Measurements from ENCODE around the gene EVI5L.

EVI5L gene

GRCh38 chr19:7898967-7899366 lies 68.9 kb downstream of the EVI5L start:
- no peak for DNase-seq (ENCODE audit: low read depth)

- no peak for DNase-seq (ENCODE audit: low read depth)
Observed at GRCh38 chr19:7899751-7900378, 69.8 kb downstream of the EVI5L start.

DNA sequence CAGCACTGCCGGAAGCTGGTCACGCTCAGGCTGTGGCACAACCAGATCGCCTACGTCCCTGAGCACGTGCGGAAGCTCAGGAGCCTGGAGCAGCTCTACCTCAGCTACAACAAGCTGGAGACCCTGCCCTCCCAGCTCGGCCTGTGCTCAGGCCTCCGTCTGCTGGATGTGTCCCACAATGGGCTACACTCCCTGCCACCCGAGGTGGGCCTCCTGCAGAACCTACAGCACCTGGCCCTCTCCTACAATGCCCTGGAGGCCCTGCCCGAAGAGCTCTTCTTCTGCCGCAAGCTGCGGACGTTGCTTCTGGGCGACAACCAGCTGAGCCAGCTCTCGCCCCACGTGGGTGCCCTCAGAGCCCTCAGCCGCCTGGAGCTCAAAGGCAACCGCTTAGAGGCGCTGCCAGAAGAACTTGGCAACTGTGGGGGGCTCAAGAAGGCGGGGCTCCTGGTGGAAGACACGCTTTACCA lies 70.4 kb downstream of the EVI5L start:
- DNase-seq (ENCODE audit: low read depth) = no peak

- no peak for DNase-seq (ENCODE audit: low read depth)
Observed at GRCh38 chr19:7900931-7901330, 70.9 kb downstream of the EVI5L start.

DNA sequence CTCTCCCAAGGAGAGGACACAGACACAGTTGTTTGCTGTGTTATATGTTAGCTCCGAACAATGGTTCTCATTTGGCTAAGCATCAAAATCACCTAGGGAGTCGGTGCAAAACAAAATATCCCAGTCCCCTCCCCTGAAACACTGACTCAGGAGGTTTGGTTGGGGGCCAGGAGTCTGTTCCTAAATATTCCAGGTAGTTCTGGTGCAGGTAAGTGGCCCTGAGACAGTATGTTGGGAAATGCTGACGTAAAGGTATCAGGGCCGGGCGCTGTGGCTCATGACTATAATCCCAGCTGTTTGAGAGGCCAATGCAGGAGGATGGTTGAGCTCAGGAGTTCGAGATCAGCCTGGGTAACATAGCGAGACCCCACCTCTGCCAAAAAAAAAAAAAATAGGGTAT lies 71.3 kb downstream of the EVI5L start:
- no peak for DNase-seq (ENCODE audit: low read depth)

DNA sequence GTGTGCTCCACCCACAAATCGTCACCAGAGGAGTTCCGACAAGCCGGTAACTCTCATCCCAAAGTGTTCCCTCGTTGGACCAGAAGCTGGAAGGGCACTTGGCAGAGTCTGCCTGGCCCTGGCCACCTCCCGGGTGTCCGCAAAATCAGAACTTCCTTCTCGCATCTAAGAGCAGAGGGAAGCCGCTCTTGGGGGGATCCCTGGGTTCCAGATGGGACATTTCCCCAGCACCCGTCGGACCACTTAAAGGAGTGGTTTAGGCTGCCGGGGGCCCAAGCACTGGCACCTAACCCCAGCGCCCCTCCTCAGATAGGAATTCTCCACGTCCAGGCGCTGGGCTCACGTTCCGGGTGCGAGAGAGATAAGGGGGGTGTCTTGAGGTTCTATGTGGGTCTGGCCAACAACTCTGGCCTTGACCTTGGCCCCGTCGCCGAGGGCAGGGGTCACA lies 72.8 kb downstream of the EVI5L start:
- no peak for DNase-seq (ENCODE audit: low read depth)

DNA sequence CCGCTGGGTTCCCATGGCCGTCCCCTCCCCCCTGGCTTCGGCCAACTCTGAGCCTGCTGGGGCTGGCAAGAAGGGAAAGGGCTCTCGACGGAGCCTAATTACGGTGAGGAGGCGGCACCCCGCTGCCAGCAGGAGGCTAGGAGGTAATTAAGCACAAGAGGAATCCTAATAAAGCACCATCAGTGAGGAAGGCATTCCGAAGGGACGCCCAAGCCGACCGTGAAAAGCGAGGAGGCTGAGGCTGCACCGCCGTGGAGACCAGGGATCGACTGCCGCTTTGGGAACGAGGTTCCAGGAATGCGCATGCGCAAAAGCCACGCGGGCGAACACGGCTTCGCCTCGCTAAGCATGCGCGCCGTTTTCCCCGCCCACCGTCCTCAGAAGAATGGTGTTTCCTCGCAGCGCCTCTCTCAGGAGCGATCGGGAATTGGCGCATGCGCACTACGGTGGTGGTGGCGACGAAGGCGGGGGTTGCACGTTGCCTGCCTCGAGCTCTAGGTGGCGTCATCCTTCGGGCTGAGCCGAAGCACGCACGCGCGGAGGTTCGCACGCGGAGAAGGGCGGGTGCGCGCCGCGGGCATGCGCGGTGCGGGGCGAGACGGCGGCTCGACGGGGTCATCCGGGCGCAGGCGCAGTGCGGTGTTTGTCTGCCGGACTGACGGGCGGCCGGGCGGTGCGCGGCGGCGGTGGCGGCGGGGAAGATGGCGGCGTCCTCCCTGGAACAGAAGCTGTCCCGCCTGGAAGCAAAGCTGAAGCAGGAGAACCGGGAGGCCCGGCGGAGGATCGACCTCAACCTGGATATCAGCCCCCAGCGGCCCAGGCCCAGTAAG lies 73.4 kb downstream of the EVI5L start, which contains the start of gene MAP2K7:
Gene MAP2K7 (plus strand): TSS at position 634 of the 830 bp plus-strand sequence. CDS start 68 bp downstream, at position 702.
- peak; percentile 96 for DNase-seq (ENCODE audit: low read depth)

DNA sequence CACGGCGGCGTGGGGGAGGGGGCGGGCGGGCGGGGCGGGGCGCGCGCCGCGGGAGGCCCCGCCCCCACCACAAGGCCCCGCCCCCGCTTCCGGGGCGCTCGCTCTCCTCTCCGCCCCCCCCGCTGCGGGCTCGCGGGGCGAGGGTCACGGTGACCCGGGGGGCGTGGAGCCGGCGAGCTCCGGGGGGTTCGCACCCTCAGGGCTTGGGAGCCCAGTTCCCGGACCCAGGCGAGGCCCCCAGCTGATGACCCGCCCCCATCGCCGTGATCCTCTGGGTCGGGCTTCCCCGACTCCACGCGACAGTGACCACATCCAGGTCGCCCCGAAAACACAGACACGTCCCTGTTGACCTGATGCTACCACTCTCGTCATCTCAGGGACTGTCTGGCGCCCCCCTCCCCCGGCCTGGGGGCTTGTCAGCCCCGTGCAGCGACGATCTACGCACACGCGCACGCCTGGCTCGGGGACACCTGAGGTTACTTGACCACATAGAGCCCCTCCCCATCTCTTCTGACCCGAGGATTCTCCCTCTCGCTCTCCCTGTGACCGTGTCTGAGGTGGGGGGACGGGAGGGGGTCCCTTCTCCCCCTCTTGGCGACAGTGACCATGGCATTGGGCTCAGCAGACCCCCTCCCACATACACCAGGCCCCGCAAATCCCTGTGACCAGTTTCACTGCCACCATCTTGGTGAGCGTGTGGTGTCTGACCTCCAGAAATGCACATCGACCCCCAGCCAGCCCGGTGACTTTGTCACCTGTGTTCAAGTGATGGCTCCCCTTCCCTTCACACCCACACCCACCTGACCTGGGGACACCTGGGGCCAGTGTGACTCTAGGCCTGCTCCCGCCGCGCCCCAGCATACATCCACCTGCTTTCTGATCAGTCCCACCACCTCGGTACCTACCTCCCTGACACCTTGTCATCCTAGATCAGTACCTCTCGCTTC lies 74.3 kb downstream of the EVI5L start:
- DNase-seq (ENCODE audit: low read depth) = no peak

DNA sequence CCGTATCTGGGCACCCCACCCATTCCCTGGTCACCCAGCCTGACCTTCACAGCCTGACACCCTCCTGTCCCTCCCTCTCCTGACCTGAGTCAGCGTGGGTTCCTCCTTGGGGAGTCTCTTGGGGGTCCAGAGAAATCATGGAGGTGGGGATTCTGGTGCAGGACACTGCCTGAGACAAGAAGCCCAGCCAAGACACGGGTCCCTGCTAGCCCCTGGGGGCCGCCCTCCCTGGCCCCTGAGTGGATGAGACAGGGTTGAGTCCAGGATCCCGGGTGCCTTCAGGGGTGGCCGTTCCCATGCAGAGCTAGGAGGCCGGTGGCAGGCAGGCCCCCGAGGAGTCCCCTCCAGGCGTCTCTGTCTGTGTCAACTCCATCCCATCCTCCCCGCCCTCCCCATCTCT lies 75.2 kb downstream of the EVI5L start:
- no peak for DNase-seq (ENCODE audit: low read depth)

- DNase-seq (ENCODE audit: low read depth) = no peak
Observed at GRCh38 chr19:7905859-7906258, 75.8 kb downstream of the EVI5L start.

GRCh38 chr19:7907122-7907521 lies 77.1 kb downstream of the EVI5L start:
- no peak for DNase-seq (ENCODE audit: low read depth)

DNA sequence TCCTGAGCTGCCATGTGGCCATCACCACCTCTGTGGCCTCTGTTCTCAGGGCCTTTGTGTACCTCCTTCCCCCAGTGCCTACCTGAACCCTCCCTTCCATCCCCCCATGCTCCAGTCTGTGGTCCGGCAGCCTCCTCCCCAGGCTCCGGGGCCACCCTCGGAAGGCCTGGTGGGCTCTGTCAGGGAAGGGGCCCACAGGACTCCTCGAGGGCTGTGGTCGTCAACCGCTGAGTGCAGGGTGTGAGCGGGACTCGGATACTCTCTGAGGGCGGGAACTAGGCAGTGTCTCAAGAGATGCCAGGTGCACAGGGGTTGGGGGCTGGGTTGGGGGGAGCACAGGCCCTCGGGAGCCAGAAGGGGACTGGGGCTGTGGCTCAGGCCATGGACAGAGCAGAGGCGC lies 77.5 kb downstream of the EVI5L start:
- DNase-seq (ENCODE audit: low read depth) = no peak

- DNase-seq (ENCODE audit: low read depth) = no peak
Observed at GRCh38 chr19:7908078-7908699, 78.2 kb downstream of the EVI5L start.

DNA sequence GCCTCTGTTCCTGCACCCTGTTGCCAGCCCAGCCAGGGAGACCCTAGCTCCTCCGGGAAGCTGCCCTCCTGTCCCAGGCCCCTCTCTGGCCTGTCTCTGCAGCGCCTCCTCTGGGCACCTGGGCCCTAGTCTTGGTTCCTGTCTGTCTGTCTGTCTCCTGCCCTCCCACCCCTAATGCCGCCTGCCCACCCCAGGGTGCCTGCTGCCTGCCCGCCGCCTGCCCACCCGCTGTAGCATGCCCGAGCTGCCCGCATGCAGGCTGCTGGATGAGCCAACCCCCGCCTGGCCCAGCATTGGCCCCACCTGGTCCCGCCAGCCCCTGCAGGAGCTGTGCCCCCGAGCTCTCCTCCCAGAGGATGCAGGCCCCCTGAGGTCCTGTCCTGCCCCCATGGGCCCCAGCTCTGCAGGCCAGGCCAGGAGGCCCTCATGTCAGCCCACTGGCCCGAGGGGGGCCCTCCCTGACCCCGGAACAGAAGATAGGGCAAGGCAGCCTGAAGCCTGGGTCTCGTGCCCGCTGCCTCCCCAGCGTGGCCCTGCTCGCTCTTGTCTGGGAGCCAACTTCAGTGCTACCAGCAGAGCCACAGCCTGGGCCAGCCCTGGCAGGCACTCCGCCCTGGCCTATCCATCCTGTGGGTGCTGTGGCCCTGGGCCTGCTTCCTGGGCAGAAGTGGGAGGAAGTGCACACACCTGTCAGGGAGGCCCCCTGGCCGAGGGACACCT lies 78.9 kb downstream of the EVI5L start:
- no peak for DNase-seq (ENCODE audit: low read depth)

DNA sequence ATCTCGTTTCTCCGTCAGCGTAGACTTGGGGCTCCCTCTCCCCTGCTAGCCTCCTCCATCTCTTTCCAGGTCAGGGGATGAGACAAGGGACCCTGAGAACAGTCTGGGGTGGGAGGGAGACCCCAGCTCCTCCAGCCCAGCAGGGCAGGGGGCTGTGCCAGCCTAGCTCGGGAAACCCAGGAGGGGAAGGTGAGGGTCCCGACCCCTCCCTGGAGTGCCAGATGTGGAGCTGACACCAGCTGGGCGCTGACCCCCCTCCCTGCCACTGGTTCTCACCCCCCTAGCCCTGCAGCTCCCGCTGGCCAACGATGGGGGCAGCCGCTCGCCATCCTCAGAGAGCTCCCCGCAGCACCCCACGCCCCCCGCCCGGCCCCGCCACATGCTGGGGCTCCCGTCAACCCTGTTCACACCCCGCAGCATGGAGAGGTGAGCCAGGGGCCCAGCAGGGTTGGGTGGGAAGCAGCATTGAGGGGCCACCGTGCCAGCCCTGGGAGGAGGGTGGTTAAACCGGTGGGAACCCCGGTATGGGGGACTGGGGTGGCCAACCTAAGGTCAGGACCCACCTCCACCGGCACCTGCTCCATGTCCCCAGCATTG lies 79.6 kb downstream of the EVI5L start:
- no peak for DNase-seq (ENCODE audit: low read depth)

- DNase-seq (ENCODE audit: low read depth) = no peak
Observed at GRCh38 chr19:7910321-7911161, 80.5 kb downstream of the EVI5L start.

DNA sequence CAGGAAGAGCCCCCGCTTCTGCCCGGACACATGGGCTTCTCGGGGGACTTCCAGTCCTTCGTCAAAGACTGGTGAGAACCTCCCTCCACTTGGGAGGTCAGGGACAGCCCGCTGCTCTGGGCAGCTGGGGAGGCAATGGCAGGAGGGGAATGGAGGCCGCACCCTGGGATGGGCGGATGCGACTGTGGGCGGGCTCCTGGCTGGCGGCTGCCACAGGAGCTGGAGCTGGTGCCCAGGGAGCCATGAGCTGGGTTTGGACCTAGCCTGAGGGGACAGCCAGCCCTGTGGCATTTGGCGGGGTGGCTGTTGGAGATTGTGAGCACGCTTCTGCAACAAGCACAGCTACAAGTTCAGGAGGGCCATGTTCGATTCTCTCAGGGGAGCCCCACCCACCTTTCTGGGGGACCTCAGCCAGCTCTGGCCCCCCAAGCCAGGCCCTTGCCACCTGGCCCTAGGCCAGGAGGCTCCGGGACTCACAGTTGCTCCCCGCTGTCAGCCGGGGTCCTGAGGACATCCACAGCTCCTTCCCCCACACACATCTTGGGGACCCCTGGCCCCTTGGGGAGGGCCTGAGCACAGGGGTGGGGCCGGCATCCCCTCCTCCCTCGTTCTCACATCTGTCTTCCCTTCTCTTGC lies 81.6 kb downstream of the EVI5L start:
- no peak for DNase-seq (ENCODE audit: low read depth)

DNA sequence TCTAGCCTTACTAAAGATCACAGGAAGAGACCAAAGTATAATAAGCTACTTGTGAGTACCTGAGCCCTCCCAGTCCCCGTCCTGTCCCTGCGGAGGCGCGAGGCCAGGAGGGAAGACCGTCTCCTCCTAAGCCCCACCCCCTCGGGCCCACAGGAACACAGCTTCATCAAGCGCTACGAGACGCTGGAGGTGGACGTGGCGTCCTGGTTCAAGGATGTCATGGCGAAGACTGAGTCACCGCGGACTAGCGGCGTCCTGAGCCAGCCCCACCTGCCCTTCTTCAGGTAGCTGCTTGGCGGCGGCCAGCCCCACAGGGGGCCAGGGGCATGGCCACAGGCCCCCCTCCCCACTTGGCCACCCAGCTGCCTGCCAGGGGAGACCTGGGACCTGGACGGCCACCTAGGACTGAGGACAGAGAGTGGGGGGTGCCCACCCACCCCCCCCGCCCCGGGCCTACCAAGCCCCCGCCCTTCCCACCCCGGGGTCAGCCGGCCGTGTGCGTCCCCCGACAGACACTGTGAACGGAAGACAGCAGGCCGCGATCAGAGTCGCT lies 82.2 kb downstream of the EVI5L start:
- DNase-seq (ENCODE audit: low read depth) = no peak
